ENCODE data around the gene TMPRSS11A.

TMPRSS11A gene, protein sequence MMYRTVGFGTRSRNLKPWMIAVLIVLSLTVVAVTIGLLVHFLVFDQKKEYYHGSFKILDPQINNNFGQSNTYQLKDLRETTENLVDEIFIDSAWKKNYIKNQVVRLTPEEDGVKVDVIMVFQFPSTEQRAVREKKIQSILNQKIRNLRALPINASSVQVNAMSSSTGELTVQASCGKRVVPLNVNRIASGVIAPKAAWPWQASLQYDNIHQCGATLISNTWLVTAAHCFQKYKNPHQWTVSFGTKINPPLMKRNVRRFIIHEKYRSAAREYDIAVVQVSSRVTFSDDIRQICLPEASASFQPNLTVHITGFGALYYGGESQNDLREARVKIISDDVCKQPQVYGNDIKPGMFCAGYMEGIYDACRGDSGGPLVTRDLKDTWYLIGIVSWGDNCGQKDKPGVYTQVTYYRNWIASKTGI

GRCh38 chr4:67963356-67963755 lies at the start of gene TMPRSS11A:
TMPRSS11A (minus strand) TSS chr4:67963493; CDS start chr4:67963393, 100 bp downstream.
- no peak for DNase-seq

DNA sequence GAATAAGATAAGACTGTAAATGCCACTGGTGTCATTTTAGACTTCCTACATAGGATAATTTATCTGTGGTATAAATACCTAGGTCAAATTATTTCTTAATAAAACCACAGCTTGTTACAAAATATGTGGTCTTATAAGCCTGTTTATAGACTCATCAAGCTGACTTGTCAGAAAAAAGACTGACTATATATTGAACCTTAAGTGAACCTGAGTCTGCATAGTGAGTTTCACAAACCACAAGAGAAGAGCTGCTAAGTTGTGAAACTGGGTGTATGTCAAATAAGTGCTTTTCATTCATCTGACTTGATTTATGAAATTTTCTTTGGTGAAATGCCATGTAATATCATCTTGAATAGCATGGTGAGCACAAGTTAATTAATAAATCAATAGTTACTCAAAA lies 48.4 kb upstream of the TMPRSS11A start:
- DNase-seq: no peak

DNA sequence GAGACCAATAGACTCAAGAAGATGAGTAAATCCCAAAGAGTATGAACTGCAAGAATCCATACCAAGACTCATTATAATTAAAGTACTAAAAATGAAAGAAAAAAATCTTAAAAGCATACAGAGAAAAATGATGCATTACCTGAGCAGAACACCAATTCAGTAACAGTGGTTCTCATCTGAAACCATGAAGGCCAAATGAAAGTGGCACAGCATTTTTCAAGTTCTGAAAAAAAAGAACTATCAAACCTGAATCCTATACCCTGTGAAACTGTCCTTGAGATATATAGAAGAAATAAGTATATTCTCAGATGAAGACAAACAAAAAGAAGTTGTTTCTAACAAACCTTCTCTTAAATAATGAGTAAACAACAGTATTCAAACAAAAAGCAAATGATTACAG lies 39.6 kb upstream of the TMPRSS11A start:
- no peak for DNase-seq

DNA sequence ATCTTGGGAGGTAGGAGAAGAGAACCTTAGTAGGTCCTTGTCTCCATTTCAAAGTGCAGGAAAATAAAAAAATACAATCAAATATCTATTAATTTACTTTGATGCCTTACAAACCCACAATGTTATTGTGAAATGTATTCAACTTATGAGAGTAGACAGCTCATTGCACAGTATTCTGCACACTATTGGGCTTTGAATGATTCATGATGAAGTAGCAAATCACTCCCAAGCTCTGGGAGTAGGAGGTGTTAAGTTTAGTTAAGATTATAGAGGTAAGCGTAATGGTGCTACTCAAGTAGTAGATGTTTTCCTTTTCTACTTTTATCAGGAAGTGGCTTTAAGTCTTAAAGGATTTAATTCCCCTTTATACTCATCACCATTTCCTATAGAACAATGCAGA lies 32.8 kb upstream of the TMPRSS11A start:
- no peak for DNase-seq

GRCh38 chr4:67988991-67989390 lies 25.7 kb upstream of the TMPRSS11A start:
- DNase-seq: no peak

DNA sequence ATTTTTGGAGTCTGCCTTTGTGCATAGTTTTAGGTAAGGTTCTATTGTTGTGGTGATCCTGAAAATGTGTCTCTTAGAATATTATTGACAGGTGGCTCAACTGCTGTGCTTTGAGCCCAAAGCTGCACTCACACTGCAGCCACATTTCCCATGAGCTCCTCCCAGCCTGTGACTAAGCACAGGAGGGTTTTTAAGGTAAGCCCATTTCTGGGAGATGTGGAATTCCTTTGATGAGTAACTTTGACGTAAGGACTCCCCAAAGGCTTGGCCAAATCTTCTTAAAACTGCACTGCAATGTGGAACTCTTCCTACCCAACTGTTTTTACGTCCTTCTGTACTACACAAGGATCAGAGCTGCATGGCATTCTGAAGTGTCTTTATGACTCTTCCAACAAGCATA lies 20.0 kb upstream of the TMPRSS11A start:
- no peak for DNase-seq

DNA sequence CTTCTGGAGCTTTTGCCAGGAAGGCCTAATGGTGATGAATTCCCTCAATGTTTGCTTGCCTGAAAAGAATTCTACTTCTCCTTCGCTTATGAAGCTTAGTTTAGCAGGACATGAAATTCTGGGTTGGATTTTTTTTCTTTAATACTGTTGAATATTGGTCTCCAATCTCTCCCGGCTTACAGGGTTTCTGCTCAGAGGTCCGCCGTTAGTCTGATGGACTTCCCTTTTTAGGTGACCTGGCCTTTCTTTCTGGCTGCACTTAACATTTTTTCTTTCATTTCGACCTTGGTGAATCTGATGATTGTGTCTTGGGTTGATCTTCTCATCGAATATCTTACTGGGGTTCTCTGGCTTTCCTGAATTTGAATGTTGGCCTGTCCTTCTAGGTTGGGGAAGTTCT lies 17.2 kb upstream of the TMPRSS11A start:
- no peak for DNase-seq

DNA sequence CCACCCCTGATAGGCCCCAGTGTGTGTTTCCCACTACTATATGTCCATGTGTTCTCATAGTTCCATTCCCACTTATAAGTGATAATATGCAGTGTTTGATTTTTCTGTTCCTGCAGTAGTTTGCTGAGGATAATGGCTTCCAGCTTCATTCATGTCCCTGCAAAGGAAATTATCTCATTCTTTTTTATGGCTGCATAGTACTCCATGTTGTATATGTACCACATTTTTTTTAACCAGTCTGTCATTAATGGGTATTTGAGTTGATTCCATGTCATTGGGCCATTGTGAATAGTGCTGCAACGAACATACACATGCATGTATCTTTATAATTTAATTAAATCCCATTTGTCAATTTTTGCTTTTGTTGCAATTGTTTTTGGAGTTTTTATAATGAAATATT lies 10.3 kb upstream of the TMPRSS11A start:
- no peak for DNase-seq

- DNase-seq: no peak
These were observed 8.4 kb downstream of the TMPRSS11A start for GRCh38 chr4:67954890-67955289.

- no peak for DNase-seq
These were observed 22.2 kb downstream of the TMPRSS11A start for GRCh38 chr4:67941074-67941473.

DNA sequence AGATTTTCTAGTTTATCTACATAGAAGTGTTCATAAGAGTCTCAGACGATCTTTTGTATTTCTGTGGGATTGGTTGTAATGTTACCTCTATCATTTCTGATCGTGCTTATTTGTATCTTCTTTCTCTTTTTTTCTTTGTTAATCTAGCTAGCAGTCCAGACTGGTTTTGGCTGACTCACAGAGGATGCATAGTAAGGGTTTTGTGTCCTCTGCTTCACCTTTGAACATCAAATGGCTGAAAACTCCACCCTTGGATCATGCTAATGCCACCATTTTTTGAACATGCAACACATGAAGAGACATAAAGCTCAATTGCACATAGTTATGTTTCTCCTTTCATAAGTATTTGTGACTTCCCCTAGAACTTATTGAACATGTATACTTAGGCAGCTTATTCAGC lies 22.8 kb downstream of the TMPRSS11A start:
- DNase-seq: no peak

GRCh38 chr4:67939195-67939594 lies 24.1 kb downstream of the TMPRSS11A start:
- DNase-seq: no peak

DNA sequence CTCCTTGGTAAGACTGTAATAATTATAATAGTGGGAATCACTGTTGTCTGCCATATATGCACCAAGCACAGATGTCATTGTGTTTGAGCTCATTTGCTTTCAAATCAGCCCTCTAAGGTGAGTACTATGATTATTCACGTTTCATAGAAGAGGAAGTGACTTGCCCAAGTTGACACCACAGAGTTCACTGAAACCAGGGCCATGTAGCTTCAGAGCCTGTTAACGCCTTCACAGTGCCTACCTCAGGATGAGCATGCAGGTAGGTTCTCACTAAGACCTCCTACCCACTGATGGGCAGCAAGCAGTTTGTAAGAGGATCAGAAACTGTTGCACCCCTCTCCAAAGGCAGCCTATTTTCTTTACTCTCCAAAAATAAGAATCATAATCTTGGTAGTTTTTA lies 27.4 kb downstream of the TMPRSS11A start:
- no peak for DNase-seq

DNA sequence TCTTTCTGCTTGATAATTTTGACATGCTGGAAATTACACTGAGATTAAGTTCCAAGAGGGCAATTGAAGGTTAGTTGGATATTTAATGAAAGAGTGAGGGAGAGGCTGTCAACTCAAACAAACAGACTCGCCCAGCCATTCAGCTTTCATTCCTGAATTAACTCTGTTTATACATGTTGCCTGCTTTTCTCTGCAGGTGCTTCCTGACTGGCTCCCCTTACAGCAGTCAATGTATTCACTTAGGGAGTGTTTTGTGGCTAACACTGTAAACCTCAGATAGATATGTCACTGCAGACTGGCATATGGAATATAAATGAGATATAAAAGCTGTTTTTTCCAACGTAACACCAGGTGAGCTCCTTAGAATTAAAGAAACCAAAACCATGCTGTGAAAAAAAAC lies 28.7 kb downstream of the TMPRSS11A start:
- DNase-seq: no peak

GRCh38 chr4:67933755-67934154 lies 29.5 kb downstream of the TMPRSS11A start:
- DNase-seq: no peak

DNA sequence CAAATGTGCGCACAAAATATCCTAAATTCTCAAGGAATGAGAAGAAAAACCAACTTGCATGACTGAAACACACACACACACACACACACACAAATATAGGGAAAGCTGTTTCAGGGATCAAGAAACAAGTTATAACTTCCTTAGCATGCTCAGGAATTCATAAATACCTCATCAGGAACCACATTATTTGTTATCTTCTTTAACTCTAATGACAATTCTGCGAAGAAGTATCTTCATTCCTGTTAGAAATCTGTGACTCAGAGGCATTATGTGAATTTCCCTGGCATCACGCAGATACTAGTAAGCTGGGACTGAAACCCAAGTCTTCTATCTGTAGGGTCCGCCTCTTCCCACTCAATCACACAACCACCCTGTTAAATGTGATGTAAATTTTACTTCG lies 30.3 kb downstream of the TMPRSS11A start:
- DNase-seq: no peak

- no peak for DNase-seq
These were observed 32.0 kb downstream of the TMPRSS11A start for GRCh38 chr4:67931256-67931655.

- no peak for DNase-seq
These were observed 33.9 kb downstream of the TMPRSS11A start for GRCh38 chr4:67929426-67929825.

DNA sequence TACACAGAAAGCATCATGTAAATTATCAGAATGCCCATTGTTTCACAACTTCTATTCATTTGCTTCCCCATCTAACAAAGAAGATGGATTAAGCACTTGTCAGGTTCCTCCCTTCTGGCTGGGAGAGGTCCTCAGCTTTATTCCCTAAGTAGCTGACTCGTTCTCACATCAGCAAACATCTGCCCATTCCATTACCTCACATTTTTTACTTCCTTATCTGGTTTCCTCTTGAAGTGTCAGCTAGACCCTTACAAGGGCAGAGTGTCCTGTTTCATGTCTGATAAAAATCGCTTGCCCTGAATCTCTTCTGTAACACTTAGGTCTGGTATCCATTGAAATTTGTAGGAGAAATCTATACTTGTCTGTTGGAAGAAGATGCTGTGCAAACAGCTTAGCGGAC lies 34.7 kb downstream of the TMPRSS11A start:
- no peak for DNase-seq

DNA sequence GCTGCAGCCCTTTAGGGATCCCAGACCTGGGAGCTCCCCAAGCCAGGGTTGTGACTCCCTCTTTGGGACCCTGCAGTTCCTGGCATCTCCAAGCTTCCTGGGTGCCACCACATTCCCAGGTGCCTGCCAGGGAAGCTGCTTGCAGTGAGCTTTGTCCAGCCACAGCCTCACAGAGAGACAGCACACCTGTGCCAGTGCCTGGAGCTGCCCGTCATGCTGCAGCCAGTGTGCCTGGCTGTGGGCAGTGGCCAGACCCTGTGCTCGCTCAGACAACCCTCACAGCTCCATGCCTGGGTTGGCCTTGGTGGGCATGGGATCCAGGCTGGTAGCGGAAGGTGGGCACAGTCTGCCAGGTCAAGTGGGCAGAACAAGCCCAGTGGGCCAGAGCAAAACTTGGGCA lies 36.0 kb downstream of the TMPRSS11A start:
- DNase-seq: no peak

DNA sequence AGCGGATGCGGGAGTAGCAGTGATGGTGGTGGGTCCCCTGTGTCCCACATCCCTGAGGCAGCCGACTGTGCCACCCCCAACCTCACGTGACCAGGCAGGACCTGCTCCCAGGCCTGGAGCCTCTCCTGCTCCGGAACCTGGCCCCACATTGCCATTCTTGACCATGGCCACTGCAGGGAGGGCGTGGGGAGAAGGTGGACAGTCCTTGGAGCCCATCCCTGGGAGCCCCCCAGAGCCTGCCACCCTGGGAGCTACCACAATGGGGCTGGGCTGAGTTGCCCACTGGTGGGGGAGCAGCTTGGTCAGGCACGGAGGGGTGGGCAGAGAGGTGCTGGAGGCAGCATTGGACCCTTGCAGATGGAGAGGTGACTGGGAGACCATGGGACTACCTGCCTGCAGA lies 36.8 kb downstream of the TMPRSS11A start:
- DNase-seq: no peak

- no peak for DNase-seq
These were observed 40.6 kb downstream of the TMPRSS11A start for GRCh38 chr4:67922697-67923096.

DNA sequence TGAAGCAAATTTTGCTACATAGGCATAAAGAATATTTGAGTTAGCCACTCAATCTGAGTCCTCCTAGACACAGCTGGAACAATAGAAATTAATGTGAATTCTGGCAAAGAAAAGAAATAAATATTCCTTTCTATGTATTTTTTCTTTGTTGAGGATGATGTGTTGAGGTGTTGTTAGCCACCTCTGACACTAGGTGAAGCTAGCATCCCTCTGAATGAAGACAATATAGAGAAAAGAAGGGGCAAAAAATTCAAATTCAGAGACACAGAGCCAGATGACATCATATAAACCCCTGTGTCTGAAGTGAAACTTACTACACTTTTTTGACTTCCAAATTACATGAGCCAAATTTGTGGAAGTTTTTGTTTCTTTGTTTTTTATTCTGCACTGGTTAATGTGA lies 44.9 kb downstream of the TMPRSS11A start:
- no peak for DNase-seq

DNA sequence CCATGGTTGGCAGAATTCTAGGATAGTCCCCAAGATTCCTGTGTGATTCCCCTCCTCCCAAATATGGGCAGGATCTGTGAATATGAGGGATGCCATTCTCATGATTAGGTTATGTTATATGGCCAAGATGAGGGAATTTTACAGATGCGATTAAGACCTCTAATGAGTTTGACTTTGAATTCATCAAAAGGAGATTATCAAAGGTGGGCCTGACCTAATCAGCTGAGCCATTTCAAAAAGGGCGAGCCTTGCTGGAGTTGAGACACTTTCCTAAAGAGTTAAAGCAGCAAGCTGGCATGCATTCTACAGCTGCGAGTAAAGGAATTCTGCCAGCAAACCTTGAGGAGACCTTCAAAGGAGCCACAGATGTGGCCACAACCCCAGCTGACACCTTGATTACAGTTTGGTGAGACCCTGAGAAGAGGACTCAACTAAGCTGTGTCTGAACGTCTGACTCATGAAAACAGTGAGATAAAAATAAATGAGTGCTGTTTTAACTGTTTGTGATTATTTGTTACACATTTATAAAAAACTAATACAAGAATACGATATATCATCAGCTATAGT lies 47.8 kb downstream of the TMPRSS11A start:
- DNase-seq: no peak

DNA sequence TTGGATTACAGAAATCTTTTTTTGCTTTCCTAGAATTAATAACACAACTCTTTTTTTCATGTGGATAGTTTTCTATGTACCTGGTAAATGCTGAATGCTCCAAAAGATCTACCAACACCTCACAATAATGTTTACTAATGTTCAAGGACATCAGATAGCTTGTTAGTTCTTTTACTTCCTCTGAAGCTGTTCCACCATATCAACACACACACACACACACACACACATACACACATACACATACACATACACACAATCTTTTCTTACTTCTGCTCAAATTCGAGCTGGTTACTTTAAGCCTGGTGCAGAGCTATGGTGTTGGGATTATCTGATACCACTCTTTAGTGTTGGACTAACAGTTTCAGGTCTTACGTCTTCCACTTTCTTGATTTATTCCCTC lies 51.2 kb downstream of the TMPRSS11A start:
- no peak for DNase-seq

All from DMS79 treated with DMSO at 0.1 percent for 48 hours (cell line).